Measurements from ENCODE around the gene ARL4A.

ARL4A gene

GRCh38 chr7:12683678-12684585, 3.5 kb upstream of the ARL4A start (continued):
- no peak for TF ChIP-seq ESRRG (CRISPR knock-in tag; IDR thresholded peaks at IDR 0.05)
- TF ChIP-seq CREB5 (CRISPR knock-in tag; IDR thresholded peaks at IDR 0.05; ENCODE audit: low read depth) = no peak
- no peak for TF ChIP-seq ZFP30 (CRISPR knock-in tag; IDR thresholded peaks at IDR 0.05)
- TF ChIP-seq TSHZ2 (CRISPR knock-in tag; IDR thresholded peaks at IDR 0.05) = no peak
- TF ChIP-seq PPARA (CRISPR knock-in tag; IDR thresholded peaks at IDR 0.05; ENCODE audit: borderline replicate concordance) = no peak

GRCh38 chr7:12684733-12685132, 2.7 kb upstream of the ARL4A start:
- no peak for TF ChIP-seq ESRRG (CRISPR knock-in tag; IDR thresholded peaks at IDR 0.05)
- TF ChIP-seq TSHZ2 (CRISPR knock-in tag; IDR thresholded peaks at IDR 0.05) = no peak
- no peak for TF ChIP-seq ISL1 (CRISPR knock-in tag; IDR thresholded peaks at IDR 0.05)
- ATAC-seq = no peak

- TF ChIP-seq ISL1 (CRISPR knock-in tag; IDR thresholded peaks at IDR 0.05) (no peak), PATZ1 (CRISPR knock-in tag; IDR thresholded peaks at IDR 0.05; ENCODE audit: borderline replicate concordance) (no peak), ZNF70 (CRISPR knock-in tag; IDR thresholded peaks at IDR 0.05) (no peak), BACH2 (CRISPR knock-in tag; IDR thresholded peaks at IDR 0.05; ENCODE audit: borderline replicate concordance) (no peak), CSDC2 (CRISPR knock-in tag; IDR thresholded peaks at IDR 0.05) (no peak), ARNTL (CRISPR knock-in tag; IDR thresholded peaks at IDR 0.05; ENCODE audit: borderline replicate concordance, low read depth) (no peak), ZC3H10 (CRISPR knock-in tag; IDR thresholded peaks at IDR 0.05) (no peak), ZNF8 (CRISPR knock-in tag; IDR thresholded peaks at IDR 0.05) (no peak), PPARA (CRISPR knock-in tag; IDR thresholded peaks at IDR 0.05; ENCODE audit: borderline replicate concordance) (no peak), GLIS3 (CRISPR knock-in tag; IDR thresholded peaks at IDR 0.05) (no peak), TCF4 (CRISPR knock-in tag; IDR thresholded peaks at IDR 0.05; ENCODE audit: borderline replicate concordance) (no peak), CSRNP3 (CRISPR knock-in tag; IDR thresholded peaks at IDR 0.05) (no peak), OSR1 (CRISPR knock-in tag; IDR thresholded peaks at IDR 0.05) (no peak), ZFP3 (CRISPR knock-in tag; IDR thresholded peaks at IDR 0.05) (no peak), ZNF565 (CRISPR knock-in tag; conservative IDR thresholded peaks at IDR 0.05; ENCODE audit: low read depth) (no peak)
- no peak for ATAC-seq
Measured at GRCh38 chr7:12685550-12685949, 1.9 kb upstream of the ARL4A start.

Measured in SK-N-SH treated with all-trans-retinoic acid at 6 μM for 48 hours (cell line).